NK-92 treated with Interleukin-12 subunit alpha and Interleukin-12 subunit beta, amount 100 ng/mL, for 24 hours (cell line): Measurements from ENCODE around the gene ENAM.

ENCODE experiments used
- DNase-seq: peaks from one replicate; lab custom pipeline; 2025; lab: John Stamatoyannopoulos, UW

Gene ENAM, protein sequence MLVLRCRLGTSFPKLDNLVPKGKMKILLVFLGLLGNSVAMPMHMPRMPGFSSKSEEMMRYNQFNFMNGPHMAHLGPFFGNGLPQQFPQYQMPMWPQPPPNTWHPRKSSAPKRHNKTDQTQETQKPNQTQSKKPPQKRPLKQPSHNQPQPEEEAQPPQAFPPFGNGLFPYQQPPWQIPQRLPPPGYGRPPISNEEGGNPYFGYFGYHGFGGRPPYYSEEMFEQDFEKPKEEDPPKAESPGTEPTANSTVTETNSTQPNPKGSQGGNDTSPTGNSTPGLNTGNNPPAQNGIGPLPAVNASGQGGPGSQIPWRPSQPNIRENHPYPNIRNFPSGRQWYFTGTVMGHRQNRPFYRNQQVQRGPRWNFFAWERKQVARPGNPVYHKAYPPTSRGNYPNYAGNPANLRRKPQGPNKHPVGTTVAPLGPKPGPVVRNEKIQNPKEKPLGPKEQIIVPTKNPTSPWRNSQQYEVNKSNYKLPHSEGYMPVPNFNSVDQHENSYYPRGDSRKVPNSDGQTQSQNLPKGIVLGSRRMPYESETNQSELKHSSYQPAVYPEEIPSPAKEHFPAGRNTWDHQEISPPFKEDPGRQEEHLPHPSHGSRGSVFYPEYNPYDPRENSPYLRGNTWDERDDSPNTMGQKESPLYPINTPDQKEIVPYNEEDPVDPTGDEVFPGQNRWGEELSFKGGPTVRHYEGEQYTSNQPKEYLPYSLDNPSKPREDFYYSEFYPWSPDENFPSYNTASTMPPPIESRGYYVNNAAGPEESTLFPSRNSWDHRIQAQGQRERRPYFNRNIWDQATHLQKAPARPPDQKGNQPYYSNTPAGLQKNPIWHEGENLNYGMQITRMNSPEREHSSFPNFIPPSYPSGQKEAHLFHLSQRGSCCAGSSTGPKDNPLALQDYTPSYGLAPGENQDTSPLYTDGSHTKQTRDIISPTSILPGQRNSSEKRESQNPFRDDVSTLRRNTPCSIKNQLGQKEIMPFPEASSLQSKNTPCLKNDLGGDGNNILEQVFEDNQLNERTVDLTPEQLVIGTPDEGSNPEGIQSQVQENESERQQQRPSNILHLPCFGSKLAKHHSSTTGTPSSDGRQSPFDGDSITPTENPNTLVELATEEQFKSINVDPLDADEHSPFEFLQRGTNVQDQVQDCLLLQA

DNA sequence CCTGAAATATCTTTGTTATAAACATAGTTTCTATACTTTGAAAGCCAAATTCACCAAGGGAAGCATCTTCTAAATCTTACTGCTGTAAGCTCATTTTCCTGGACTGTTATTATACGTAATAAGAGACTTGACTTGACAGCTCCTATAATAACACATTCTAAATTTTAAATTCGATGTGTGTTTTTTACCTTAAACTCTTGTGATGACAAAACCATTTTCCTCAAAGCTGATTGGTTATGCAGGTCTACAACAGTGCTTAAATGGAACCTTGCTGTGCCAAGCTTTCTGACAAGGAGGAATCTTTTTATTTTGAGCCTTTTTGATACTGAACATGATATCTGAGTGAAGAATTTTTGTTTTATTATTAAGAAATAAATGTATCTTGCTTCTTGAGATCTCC lies at the start of gene ENAM:
Gene ENAM, plus strand, starts transcription at position 301 of the 400 bp plus-strand sequence. CDS start 757 bp downstream, outside the sequence.
- DNase-seq, result no peak

DNA sequence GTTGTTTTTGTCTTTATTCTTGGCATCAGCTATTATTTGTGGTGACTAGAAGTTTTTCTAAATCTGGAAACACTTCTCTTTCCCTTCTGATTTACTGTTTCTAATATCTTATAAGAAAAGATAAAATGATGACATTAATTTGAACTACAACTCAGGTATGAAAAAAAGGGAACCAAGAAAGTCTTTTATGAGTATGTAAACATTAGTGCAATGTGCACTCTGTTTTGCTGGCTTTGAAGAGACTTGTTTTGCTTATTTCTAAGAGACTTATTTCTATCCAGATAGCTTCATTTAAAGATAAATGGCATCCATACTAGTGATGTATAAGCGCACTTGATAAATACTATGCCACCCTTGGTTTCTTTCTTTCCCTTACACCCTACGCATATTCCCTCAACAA lies 46.6 kb upstream of the ENAM start:
- no peak for DNase-seq

DNA sequence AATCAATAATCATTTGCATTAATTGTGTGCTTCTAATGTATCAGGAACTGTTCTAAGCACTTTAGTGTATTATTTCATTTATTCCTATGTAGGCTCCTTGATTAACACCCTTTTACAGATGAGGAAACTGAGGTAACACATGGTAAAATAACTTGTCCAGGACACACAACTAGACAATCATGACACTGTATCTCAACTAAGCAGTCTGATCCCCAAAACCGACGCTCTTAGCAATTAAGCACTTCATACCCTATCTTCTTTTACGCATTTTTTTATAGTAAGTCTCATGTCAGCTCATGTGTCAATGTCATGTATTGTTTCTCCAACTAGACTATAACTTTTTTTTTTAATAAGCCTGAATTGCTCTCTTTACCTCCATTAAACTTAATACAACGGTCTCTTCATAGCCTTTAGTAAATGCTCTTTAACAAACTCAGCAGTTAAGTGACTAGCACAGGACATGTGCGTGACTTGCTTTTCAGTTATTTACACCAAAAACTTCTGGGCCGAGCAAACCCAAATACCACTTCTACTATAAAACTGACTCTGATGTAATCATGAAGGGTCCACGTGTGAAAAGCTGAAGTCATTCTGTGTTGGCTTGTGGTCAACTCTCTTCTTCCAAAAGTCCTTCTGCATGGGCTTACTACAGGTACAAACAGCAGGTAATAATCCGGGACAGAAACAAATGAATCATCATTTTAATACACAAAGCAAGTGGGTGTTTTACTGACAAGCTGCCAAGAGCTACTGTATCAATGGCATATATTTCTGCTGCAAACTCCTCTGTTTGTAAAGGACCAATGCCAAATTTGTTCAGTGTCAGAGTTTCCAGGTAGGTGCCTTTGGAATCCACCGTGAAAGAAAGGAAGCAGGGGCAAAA lies 44.4 kb upstream of the ENAM start:
- DNase-seq, result no peak

DNA sequence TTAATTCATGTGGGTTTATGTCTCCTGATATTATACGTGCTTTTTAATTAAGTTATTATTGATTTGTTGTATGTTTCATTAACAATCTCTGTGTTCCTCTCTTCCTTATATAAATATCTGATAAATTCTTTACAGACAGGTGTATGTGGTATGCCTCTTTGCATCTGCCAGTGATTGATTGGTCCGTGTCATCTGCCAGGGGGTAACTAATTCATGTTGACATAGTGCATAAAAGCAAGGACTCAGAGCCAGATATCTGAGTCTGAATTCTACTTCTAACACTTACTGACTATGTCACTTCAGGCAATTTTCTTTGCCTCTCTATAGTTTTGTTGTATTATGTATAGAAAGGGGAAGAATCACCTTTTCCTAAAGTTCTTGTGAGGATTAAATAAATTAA lies 41.7 kb upstream of the ENAM start:
- no peak for DNase-seq

DNA sequence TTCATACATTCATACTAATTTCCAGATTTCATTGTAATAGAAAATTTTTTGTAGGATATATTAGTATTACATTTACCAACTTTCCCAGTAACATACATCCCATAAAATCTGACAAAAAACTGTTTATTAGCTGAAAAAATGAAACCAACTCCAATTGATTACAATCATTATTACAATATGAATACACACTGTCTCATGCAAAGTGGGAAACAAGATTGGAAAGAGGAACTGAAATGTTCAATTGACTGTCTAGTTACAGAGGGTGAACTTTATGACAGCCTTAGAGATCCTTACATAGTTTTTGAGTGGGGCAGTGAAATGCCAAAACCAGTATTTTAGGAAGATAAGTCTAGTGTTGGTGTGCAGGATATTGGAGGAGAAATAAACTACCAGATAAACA lies 38.8 kb upstream of the ENAM start:
- DNase-seq, result no peak

DNA sequence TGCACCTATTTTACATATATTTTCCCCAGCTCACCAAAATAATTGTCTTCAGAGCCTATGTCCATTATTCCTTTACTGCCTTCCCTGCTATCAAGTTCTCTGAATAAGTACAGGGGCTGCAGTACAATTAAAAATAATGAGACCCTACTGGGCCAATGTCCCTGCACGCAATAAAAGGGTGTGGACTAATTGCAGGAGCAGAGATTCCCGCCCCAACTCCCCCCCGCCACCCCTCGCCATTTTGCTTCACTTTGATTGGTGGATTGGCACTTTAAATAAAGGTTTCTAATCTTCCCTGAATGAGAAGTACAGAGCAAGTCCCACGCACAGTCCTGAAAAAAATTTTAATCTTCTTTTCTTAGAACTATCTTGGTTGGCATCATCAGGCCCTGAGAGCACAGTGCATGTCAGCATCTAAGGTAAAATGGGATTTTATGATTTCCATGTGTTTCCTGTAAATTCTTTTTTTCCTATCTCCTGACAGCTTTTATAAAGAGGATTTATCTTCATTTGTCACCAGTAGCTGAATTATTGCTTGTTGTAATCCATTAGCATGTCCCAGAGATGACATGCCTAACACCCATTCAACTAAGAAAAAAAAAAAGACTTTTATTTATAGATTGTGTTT lies 36.5 kb upstream of the ENAM start, which contains the start of gene AMBN:
Gene AMBN, plus strand, starts transcription at position 302 of the 628 bp plus-strand sequence. Its CDS starts 103 bp downstream, at position 405.
- no peak for DNase-seq

DNA sequence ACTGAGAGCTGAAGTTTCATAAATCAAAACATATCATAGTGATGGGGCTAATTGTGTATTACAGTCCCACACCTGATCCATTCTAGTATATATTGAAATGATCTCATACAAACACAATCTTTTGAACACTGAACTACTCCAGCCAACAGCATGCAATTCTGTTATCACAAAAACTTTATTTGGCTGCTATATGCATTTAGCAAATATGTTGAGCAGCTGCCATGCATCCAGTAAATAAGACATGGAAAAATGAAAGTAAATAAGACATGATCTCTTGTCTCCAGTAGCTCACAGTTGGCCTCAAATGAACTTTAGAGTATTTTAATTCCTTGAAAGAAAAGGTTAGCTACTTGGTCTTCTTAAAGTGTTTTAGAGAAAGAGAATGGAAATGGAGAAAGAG lies 34.3 kb upstream of the ENAM start:
- DNase-seq, result no peak

DNA sequence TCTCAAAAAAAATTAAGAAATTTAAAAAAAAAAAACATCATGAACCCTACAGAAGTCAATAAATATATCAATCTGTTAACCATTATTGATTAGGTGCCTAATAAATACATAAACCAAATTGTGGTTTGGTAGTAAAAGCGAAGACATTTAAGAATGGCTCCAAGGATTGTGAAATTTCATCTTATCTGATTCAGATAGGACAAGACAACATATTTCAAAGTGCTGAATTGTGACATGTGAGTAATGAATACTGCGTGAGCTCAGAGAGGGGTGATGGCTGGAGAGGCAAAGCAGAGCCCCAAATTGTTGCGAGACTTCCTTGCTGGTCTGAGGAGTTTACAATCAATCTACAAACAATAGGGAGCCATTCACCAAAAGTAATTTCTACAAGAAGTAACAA lies 28.2 kb upstream of the ENAM start:
- no peak for DNase-seq

DNA sequence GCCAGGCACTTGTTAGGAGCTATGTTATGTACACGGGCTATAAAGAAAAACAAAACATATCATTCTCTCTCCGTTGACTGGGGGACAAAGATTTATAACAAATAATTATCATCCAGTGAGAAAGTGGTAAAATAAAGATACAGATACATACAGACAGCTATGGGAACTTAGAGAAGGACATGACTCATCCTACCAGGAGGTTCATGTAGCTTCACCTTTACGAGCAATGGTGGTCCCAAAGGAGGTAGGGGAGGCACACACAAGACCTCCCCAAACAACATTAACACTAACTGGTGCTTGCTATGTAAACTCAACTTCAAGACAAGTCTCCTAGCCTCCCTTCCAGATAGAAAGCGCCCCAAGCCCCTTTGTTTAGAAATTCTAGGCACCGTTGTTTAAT lies 27.6 kb upstream of the ENAM start:
- DNase-seq, result no peak

DNA sequence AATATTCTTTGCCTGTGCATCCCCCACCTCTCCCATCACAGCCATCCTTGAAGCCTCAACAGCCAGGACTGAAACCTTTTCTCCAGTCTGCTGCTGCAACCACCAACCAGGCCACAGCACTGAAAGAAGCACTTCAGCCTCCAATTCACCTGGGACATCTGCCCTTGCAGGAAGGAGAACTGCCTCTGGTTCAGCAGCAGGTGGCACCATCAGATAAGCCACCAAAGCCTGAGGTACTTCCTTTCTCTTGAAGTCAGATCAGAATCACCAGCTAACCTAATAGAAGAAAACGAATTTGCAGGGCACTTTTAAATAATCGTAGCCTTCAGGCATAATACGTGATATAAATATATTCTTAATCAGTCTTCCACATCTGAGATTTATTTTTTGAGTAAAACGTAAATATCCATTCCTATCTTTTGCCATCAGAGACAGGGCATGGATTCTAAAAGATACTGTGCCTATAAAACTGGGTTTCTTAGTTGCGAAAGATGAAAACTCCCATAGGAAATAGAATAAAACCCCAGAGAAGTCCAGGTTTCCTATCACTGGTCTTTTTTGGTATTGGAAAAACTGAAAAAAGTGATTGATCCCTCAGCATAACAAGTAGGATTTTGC lies 27.0 kb upstream of the ENAM start:
- peak; percentile 11 for DNase-seq

DNA sequence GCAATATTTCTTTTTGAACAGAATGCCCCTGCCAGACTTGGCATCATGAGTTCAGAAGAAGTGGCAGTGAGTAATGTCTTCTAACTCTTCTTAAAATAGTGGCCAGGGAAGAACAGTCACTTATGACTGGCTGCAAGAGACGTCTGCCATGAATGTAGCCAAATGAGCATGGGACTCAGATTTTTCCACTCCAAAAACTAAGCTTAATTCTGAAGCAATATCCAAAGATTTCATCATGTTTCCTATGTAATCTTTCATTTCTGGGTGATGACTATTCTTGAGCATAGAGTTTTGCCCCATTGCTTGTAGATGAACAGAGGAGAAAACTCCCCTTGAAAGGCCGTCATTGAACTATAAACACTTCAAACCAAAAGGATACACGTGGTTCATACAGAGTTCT lies 24.7 kb upstream of the ENAM start:
- no peak for DNase-seq

DNA sequence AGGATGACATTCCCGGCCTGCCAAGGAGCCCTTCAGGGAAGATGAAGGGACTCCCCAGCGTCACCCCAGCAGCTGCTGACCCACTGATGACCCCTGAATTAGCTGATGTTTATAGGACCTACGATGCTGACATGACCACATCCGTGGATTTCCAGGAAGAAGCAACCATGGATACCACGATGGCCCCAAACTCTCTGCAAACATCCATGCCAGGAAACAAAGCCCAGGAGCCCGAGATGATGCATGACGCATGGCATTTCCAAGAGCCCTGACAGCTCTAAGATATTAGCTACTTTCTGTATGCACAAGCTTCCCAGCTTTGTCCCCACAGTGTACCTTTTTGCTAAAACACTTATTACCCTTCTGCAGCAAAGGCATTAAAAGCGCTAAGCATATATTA lies 22.1 kb upstream of the ENAM start:
- no peak for DNase-seq

DNA sequence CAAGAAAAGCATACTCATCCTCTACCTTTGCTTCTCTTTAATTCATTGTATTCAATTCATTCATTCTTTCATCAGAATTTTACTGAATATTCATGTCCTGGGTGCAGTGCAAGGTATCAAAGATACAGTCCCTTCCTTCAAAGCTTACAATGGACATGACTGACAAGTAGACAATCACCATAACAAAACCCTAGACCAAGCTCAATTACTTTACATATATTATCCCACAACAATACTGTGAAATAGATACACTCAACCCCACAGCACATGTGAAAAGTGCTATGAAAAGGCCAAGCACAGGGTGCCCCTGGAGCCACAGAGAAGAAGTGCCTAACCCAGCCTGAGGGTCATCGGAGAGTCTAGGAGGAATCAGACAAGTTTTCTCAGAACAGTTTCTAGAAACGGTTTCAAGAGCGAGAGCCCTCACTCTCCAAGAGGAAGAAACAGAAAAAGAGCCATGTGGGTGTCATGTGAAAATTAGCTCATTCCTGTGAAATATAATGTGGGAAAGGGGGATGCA lies 21.1 kb upstream of the ENAM start:
- DNase-seq, result no peak

DNA sequence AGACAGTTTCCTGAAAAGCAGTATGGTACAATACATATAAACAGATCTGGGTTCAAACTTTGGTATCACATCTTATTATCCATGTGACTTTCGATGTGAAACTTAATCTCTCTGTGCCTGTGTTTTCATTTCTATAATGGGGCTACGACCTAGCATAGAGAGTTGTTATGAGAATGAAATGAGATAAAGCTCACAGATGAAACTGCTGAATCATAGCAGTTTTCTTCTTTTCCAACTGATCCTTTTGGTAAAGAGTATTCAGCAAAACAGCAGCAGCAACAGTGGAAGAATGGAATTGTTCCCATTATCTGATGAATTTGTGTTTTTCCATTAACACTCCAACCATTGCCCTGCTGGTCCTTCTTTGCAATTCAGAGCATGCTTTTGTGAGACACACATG lies 20.2 kb upstream of the ENAM start:
- DNase-seq, result no peak

DNA sequence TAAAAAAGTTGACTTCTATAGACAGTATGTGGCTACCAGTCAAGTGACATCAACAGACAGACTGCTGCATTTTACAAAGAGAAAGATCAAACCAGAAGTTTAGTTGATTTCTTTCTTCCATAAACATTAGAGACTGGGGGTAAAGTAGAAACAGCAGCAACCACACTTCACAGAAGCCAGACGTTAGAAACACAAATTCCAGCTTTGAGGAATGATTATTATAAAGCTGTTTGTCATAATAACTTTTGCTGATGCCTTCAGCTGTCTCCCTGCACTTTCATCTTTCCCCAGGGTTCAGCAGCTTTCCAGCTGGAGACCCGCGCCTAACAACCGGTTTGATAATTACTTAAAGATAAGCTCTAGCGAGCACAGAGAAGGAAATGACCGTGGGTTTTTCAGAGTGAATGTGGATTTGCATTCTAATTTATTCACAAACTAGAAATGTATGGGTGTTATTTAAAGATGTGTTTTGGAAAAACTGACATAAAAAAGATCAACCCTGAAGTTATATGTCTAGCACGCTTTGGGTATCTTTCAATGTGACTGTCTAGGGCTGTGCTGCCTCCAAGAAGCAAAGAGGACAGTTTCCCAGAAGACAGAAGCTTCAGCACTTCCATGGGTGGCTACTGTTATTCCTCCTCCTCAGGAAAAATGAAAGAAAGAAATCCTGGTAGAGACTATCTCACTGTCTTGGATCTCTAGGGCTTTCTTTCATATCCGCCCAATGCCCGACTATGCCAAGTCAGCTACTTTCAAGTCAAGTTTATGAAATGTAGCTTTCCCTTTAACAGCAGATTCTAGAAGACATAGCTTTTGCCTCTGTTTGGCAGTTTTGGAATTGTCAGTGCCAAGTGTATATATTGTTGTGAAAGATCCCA lies 15.0 kb upstream of the ENAM start:
- DNase-seq, result no peak

DNA sequence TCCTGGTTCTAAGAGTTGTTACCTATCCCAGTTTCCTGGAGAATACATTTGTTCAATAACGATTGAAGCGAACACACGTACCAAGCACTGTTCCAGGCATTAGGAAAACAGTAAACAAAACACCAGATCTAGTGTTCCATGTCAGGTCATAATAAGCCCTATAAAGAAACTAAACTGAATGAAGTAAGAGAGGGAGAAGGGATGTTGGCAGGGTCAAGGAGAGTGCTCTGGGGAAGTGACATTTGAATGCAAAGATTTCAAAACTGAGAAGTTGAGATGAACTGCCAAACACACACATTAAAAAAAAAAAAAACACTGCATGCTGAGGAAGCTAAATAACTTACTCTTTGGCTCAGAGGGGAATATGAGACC lies 14.4 kb upstream of the ENAM start:
- no peak for DNase-seq

DNA sequence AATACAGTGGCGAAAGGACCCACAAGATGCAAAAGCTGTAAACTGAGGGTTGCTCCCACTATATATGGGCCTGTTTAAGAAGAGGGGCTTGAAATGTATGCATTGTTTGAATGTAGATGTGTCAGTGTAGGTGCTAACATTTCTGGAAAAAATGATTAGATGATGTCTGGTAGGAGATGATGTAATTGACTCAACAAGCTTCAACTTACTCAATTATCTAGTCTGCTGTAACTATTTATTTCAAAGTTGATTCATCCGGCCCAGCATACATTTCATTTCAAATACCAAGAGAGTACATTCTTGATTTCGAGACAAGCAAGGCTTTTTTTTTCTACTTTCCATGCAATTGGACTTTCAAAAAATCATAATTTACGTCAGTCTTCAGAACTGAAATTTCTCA lies 9.3 kb upstream of the ENAM start:
- no peak for DNase-seq

DNA sequence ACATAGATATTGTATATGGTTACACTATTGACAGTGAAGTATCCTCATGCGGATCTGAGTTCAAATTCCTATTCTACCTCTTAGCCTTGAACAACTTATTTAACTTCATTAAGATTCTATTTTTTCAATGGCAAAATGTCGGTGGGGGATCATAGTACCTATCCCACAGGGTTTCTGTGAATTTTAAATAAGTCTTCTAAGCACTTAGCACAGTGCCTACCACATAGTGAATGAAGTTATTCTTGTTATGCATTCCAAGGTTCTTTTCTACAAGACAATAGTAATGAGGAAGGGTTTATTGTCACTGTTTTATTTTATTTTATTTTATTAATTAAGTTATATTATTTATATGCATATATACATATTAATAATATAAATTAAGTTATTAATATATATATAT lies 8.8 kb upstream of the ENAM start:
- no peak for DNase-seq

DNA sequence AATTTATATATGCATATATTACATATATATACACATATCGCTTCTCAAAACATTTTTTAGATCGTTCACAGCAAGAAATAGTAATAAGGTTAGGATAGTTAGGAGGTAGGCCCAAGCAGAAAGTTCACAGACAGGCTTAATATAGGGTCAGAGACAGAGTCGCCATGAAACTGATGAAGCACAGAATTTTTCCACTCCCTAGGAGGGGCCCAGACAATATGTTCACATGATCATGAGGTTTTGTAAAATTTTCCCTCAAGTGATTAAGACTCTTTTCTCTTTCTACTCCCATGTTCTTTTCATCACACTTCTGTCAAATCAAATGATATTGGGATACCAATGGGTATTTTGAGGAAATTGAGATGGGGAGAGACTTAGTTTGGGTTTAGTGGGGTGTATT lies 5.2 kb upstream of the ENAM start:
- DNase-seq, result no peak
